ENCODE measurements around the gene GLE1.

Gene GLE1

DNA sequence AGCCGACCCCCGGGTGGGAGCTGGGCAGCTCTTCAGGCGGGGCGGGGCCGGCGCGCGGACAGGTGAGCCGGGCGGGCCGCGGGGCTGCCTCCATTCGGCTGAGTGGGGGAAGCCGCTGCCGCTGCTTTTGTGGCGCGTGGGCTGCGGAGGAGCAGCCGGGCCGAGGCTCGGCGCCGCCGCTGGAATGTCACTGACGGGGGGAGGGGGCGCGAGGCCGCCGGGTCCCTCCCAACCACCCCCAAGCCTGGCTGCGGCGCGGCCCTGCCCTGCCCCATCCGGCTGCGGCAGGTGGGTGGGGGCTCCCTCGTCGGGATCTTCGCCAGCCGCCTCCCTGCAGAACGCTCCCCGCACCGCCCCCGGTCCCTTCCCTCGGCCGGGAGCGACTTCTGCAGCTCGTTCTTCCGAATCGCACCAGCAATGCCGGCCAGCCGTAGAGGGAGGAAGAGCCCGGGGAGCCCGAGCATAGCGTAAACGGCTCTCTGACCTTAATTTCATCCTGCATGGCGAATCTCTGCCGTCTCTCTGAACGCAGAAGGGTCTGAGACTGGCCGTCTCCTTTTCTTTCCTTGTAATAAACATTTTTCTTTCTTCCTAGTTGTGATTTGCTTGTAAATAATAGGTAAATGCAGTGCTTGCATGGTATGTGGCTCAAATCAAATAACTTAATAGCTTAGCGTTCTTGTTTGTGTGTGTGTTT lies 48.4 kb downstream of the GLE1 start:
- Mint-ChIP-seq H3K4me3 (no peak overlapping the region), H3K4me1 (peaks cover 31% of the 10 kb centered on the region), H3K27ac (no peak overlapping the region), H3K36me3 (ENCODE audit: low read depth) (no peaks in the 10 kb centered on the region), H3K9me3 (no peaks in the 10 kb centered on the region), H3K27me3 (no peaks in the 10 kb centered on the region)
- ATAC-seq (peak; percentile 39), DNase-seq (peak; percentile 57)

DNA sequence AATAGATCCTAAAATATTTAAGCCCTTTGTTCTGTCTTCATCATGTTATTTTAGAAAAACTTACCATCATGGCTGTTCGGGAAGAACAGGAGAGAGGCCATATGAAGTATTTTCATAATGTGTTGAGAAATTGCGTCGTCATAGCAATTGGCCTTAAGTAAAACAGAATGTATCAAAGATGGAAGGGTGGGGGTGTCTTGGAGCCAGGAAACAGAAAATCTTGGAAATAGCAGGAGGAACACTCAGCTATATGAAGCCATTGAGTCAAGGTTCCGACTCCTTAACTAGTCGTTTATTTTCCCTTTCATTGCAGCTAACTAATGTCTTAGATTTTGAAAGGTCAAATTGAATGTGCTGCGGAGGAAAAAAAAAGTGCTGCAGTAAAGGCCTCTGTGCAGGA lies 49.2 kb downstream of the GLE1 start:
- H3K4me3 Mint-ChIP-seq, result no peak overlapping the region
- H3K36me3 Mint-ChIP-seq (ENCODE audit: low read depth), result no peaks in the 10 kb centered on the region
- DNase-seq (no peak), ATAC-seq (no peak)
- no peak overlapping the region for H3K27ac Mint-ChIP-seq
- H3K4me1 Mint-ChIP-seq, result peaks cover 37% of the 10 kb centered on the region
- no peaks in the 10 kb centered on the region for H3K9me3 Mint-ChIP-seq
- H3K27me3 Mint-ChIP-seq, result no peaks in the 10 kb centered on the region

DNA sequence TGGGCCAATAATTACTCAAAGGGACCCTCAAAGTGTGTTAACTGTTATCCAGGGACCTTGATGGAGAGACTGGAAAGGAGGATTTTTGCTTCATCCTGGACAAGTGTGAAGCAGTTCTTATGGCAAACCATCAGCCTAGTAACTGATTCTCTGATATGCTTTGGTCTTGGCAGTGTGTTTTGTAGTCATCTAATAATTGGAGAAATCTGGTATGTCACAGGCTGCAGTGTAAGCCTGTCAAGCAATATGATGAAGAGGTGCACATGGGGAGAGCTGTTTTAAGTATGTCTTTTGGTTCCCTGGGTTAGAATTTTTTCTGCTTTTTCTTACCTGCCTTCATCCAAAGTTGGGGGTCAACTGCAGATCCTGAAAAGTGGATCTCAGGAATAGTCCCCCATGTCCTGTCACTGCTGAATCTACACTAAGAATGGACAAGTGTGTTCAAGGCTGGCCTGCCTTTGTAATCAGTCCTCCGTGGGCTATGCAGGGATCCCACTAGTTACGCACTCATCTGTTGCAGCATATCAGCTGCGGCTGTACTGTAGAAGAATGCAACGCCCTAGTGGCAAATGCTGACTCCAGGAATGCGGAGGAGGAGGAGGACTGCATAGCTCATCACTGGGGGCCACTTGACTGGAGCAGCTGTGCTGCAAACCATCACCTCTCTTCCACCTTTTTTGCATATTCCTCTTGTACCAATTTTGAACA lies 49.8 kb downstream of the GLE1 start:
- ATAC-seq (peak; percentile 23), DNase-seq (peak; percentile 37)
- Mint-ChIP-seq H3K27me3 (no peaks in the 10 kb centered on the region), H3K9me3 (no peaks in the 10 kb centered on the region), H3K4me3 (no peak overlapping the region), H3K36me3 (ENCODE audit: low read depth) (peaks cover 2% of the 10 kb centered on the region), H3K4me1 (peaks cover 42% of the 10 kb centered on the region), H3K27ac (no peak overlapping the region)

DNA sequence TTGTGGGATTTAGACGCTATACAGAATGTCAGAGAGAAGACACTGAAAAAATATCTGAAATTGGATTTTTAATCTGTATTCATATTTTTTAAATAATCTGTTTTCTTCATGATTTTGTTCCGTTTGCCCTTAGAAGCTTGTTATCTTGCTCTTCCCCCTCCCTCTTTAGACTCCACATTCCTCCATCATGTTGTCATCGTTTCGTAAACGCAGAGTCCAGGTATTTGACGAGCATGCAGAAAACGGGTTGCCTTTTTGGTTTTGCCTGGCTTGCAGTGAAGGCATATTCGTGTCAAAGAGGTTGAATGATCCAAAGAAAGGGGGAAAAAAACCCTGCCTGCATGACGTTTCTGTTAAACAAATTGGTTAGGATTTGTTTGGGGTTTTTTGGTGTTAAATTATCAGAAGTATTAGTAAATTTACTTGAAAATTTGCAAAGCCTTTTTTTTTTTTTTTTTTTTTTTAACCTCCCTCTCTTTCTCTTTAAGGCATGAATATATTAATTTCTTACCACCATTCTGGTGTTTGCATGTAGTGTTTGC lies 50.7 kb downstream of the GLE1 start:
- no peaks in the 10 kb centered on the region for H3K9me3 Mint-ChIP-seq
- no peak overlapping the region for H3K4me3 Mint-ChIP-seq
- no peaks in the 10 kb centered on the region for H3K27me3 Mint-ChIP-seq
- DNase-seq, result no peak
- H3K27ac Mint-ChIP-seq, result no peak overlapping the region
- peaks cover 32% of the 10 kb centered on the region for H3K4me1 Mint-ChIP-seq
- peaks cover 2% of the 10 kb centered on the region for H3K36me3 Mint-ChIP-seq (ENCODE audit: low read depth)
- ATAC-seq, result no peak

DNA sequence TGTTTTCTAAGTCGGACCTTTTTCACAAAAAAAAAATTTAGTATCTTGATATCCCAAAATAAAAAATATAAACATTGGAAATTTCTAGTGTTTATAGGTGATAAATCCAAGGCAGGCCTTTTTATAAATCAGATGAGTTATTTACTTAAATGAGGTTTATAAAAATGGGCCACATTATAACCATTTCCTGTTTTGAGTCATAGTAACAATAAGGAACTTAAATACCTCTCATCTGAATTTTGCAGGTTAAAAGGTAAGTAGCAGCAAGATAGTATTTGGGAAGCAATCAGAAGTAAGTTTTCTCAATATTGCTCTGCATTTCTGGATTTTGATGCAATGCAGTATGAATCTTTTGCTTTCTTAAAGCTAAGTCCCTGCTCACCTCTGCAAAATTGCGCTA lies 51.8 kb downstream of the GLE1 start:
- ATAC-seq, result no peak
- Mint-ChIP-seq H3K27me3 (no peaks in the 10 kb centered on the region), H3K36me3 (ENCODE audit: low read depth) (peaks cover 2% of the 10 kb centered on the region), H3K4me1 (peaks cover 22% of the 10 kb centered on the region), H3K9me3 (no peaks in the 10 kb centered on the region), H3K4me3 (no peak overlapping the region), H3K27ac (no peak overlapping the region)
- DNase-seq, result no peak

- no peak for DNase-seq
- H3K4me1 Mint-ChIP-seq, result peaks cover 17% of the 10 kb centered on the region
- H3K4me3 Mint-ChIP-seq, result no peak overlapping the region
- no peaks in the 10 kb centered on the region for H3K27me3 Mint-ChIP-seq
- H3K36me3 Mint-ChIP-seq (ENCODE audit: low read depth), result peaks cover 5% of the 10 kb centered on the region
- no peak for ATAC-seq
- H3K9me3 Mint-ChIP-seq, result no peaks in the 10 kb centered on the region
- peak overlapping the region; percentile 53 for H3K27ac Mint-ChIP-seq
Observed at GRCh38 chr9:128556926-128557634, 52.6 kb downstream of the GLE1 start.

DNA sequence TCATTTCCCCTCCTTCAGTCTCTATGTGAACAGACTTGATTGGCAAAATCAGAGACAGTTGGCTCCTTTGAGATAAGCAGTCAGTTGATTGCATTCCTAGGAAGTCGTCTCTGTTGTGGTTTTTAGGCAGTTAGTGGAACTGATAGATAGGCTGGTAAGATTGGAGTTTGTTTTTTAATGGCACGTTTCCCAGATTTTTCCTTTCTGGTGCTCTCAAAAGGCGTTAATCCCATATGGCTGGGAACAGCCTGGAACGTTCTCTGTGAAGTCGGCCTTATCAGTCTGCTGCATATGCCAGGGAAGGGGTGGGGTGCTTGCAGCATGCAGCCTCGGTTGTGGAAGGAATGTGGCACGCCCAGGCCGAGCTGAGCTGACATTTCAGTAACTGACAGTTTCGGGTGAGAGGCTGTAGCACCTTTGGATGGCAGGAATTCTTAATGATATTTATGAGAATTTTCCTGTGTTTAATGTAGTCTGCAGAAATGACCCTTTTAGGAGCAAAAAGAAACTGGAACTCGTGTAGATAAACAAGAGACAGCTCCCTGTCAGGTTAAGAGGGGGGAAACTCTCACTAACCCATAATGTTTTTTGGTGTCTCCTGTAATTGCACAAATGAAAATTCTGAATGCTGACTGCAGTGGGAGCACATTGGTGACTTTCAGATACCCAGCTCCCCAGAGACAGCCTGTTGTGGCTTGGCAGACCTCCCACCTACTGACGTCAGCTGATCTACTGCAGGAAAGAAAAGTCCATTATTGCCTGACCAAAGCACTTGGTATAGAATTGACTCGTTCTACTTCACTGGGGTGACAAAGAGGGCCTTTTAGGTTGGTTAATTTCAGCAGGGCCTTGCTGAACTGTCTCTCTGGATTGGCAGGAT lies 54.2 kb downstream of the GLE1 start:
- H3K27me3 Mint-ChIP-seq, result no peaks in the 10 kb centered on the region
- H3K4me3 Mint-ChIP-seq, result peak overlapping the region; percentile 45
- peaks cover 17% of the 10 kb centered on the region for H3K4me1 Mint-ChIP-seq
- DNase-seq, result peak; percentile 77
- H3K36me3 Mint-ChIP-seq (ENCODE audit: low read depth), result peaks cover 8% of the 10 kb centered on the region
- H3K27ac Mint-ChIP-seq, result peak overlapping the region; percentile 79
- H3K9me3 Mint-ChIP-seq, result no peaks in the 10 kb centered on the region
- peak; percentile 93 for ATAC-seq

- Mint-ChIP-seq H3K4me1 (peaks cover 4% of the 10 kb centered on the region), H3K27ac (peak overlapping the region; percentile 2), H3K36me3 (ENCODE audit: low read depth) (peaks cover 21% of the 10 kb centered on the region), H3K27me3 (no peaks in the 10 kb centered on the region), H3K9me3 (no peaks in the 10 kb centered on the region), H3K4me3 (no peak overlapping the region)
- DNase-seq (no peak), ATAC-seq (no peak)
Observed at GRCh38 chr9:128565578-128565977, 61.1 kb downstream of the GLE1 start.

GRCh38 chr9:128568470-128569078 lies 64.1 kb downstream of the GLE1 start:
- Mint-ChIP-seq H3K36me3 (ENCODE audit: low read depth) (peaks cover 23% of the 10 kb centered on the region), H3K4me3 (no peak overlapping the region), H3K27me3 (no peaks in the 10 kb centered on the region), H3K27ac (no peak overlapping the region), H3K9me3 (no peaks in the 10 kb centered on the region), H3K4me1 (peaks cover 7% of the 10 kb centered on the region)
- no peak for DNase-seq
- ATAC-seq, result no peak

GRCh38 chr9:128575469-128575868 lies 71.0 kb downstream of the GLE1 start:
- no peak overlapping the region for H3K27ac Mint-ChIP-seq
- ATAC-seq (no peak), DNase-seq (no peak)
- peaks cover 5% of the 10 kb centered on the region for H3K4me1 Mint-ChIP-seq
- H3K4me3 Mint-ChIP-seq, result no peak overlapping the region
- peaks cover 45% of the 10 kb centered on the region for H3K36me3 Mint-ChIP-seq (ENCODE audit: low read depth)
- no peaks in the 10 kb centered on the region for H3K9me3 Mint-ChIP-seq
- H3K27me3 Mint-ChIP-seq, result no peaks in the 10 kb centered on the region

- peaks cover 45% of the 10 kb centered on the region for H3K36me3 Mint-ChIP-seq (ENCODE audit: low read depth)
- peaks cover 5% of the 10 kb centered on the region for H3K4me1 Mint-ChIP-seq
- no peak for DNase-seq
- no peaks in the 10 kb centered on the region for H3K27me3 Mint-ChIP-seq
- no peak overlapping the region for H3K4me3 Mint-ChIP-seq
- H3K9me3 Mint-ChIP-seq, result no peaks in the 10 kb centered on the region
- ATAC-seq, result no peak
- no peak overlapping the region for H3K27ac Mint-ChIP-seq
Observed at GRCh38 chr9:128575916-128576315, 71.4 kb downstream of the GLE1 start.

DNA sequence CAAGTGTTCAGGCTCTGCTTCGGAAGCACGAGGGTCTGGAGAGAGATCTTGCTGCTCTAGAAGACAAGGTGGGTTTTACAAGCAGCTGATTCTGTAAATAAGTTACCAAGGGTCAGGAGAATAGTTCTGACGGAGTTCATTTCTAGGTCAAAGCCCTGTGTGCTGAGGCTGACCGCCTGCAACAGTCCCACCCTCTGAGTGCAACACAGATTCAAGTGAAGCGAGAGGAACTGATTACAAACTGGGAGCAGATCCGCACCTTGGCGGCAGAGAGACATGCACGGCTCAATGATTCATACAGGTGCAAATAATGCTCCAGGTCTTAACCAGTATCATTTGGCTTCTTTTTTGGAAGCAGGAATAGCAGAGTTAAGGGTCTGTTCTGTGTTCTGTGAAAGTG lies 72.7 kb downstream of the GLE1 start:
- H3K36me3 Mint-ChIP-seq (ENCODE audit: low read depth), result peaks cover 50% of the 10 kb centered on the region
- no peaks in the 10 kb centered on the region for H3K27me3 Mint-ChIP-seq
- no peak overlapping the region for H3K27ac Mint-ChIP-seq
- H3K9me3 Mint-ChIP-seq, result no peaks in the 10 kb centered on the region
- ATAC-seq (no peak), DNase-seq (no peak)
- H3K4me1 Mint-ChIP-seq, result peaks cover 3% of the 10 kb centered on the region
- no peak overlapping the region for H3K4me3 Mint-ChIP-seq

GRCh38 chr9:128579194-128579593 lies 74.7 kb downstream of the GLE1 start:
- ATAC-seq (no peak), DNase-seq (no peak)
- no peaks in the 10 kb centered on the region for H3K27me3 Mint-ChIP-seq
- no peak overlapping the region for H3K27ac Mint-ChIP-seq
- H3K4me1 Mint-ChIP-seq, result no peaks in the 10 kb centered on the region
- H3K36me3 Mint-ChIP-seq (ENCODE audit: low read depth), result peaks cover 61% of the 10 kb centered on the region
- H3K4me3 Mint-ChIP-seq, result no peak overlapping the region
- no peaks in the 10 kb centered on the region for H3K9me3 Mint-ChIP-seq

- Mint-ChIP-seq H3K36me3 (ENCODE audit: low read depth) (peaks cover 62% of the 10 kb centered on the region), H3K9me3 (no peaks in the 10 kb centered on the region), H3K27ac (no peak overlapping the region), H3K27me3 (no peaks in the 10 kb centered on the region), H3K4me1 (no peaks in the 10 kb centered on the region), H3K4me3 (no peak overlapping the region)
- DNase-seq, result no peak
- ATAC-seq, result no peak
Observed at GRCh38 chr9:128580731-128581130, 76.2 kb downstream of the GLE1 start.
